ENCODE measurements around the gene SEPTIN8.

Gene SEPTIN8

GRCh38 chr5:132747616-132748440 lies 29.2 kb downstream of the SEPTIN8 start:
- no peak for DNase-seq (ENCODE audit: low read depth)

DNA sequence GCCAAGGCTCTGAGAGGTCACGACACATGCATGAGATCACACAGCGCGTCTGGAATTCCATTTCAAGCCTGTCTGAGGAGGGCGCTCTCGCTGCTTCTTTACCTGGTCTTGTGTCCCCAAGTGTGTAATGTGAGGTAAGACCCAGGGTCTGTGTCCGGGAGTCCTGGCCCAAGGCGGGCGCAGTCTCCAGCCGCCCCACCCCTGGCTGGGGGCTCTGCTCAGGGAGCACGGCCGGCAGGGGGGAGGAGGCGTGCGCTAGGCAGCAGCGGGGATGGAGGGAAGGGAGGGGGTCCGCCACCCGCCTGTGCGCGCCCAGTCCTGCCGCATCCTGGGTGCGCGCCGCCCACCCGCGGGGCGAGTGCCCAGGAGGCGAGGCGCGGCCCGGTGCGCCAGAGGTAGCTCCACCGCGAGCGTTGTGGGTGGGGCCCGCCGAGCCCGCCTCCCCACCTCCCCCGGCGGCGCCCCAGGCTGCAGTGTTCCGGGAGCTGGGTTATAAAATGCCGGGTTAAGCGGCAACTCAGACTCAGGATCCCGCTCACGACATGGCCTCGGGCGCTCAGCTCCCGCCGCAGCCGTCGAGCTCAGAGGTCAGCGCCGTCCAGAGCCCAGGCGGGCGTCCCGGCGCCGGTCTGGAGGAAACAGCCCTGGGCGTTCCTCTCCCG lies 30.0 kb downstream of the SEPTIN8 start, which contains the start of gene CCNI2:
CCNI2 (plus strand) TSS at position 473 of the 662 bp plus-strand sequence; CDS start at position 543, 70 bp downstream.
- peak; percentile 16 for DNase-seq (ENCODE audit: low read depth)

- DNase-seq (ENCODE audit: low read depth) = no peak
Measured at GRCh38 chr5:132746592-132746953, 30.5 kb downstream of the SEPTIN8 start.

GRCh38 chr5:132744659-132745058 lies 32.4 kb downstream of the SEPTIN8 start:
- no peak for DNase-seq (ENCODE audit: low read depth)

- no peak for DNase-seq (ENCODE audit: low read depth)
Measured at GRCh38 chr5:132742626-132743025, 34.4 kb downstream of the SEPTIN8 start.

- DNase-seq (ENCODE audit: low read depth) = no peak
Measured at GRCh38 chr5:132742158-132742557, 34.9 kb downstream of the SEPTIN8 start.

GRCh38 chr5:132739232-132739631 lies 37.8 kb downstream of the SEPTIN8 start:
- DNase-seq (ENCODE audit: low read depth) = no peak

- DNase-seq (ENCODE audit: low read depth) = no peak
Measured at GRCh38 chr5:132737982-132738681, 38.9 kb downstream of the SEPTIN8 start.

- peak; percentile 99 for DNase-seq (ENCODE audit: low read depth)
Measured at GRCh38 chr5:132736853-132737833, 39.9 kb downstream of the SEPTIN8 start, which contains the start of gene KIF3A. KIF3A (minus strand) TSS chr5:132737546; CDS start chr5:132737419, 127 bp downstream.

- DNase-seq (ENCODE audit: low read depth) = no peak
Measured at GRCh38 chr5:132734687-132735086, 42.4 kb downstream of the SEPTIN8 start.

DNA sequence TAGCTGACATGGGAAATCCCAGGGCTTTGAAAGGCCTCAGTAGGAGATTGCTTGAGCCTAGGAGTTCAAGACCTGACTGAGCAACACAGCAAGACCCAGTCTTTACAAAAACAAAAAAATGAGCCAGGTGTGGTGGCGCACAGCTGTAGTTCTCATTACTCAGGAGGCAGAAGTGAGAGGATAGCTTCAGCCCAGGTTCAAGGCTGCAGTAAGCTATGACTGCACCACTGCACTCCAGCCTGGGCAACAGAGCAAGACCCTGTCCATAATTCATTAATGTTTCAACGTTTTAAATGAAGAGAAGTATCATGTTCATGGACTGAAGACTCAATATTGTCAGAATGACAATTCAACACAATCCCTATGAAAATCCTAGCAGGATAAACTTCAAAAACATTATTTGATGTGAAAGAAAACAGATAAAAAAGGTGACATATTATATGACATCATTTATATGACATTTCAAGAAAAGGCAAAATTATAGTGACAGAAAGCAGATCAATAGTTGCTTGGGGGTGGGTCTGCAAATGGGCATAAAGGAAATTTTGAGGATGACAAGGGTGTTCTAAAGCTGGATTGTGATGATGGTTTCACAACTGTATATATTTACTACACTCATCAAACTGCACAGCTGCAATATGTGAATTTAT lies 43.4 kb downstream of the SEPTIN8 start:
- no peak for DNase-seq (ENCODE audit: low read depth)

DNA sequence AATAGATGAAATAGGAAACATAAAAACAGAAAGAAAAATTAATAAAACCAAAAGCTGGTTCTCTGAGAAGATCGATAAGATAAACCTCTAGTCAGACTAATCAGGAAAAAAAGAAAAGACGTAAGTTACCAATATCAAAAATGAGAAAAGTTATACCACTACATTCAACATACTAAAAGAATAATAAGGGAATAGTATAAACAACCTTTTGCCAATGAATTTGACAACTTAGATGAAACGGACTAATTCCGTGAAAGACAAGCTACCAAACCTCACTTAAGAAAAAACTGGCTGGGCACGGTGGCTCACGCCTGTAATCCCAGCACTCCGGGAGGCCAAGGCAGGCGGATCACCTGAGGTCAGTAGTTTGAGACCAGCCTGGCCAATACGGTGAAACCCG lies 47.1 kb downstream of the SEPTIN8 start:
- no peak for DNase-seq (ENCODE audit: low read depth)

- no peak for DNase-seq (ENCODE audit: low read depth)
Measured at GRCh38 chr5:132725745-132726144, 51.3 kb downstream of the SEPTIN8 start.

DNA sequence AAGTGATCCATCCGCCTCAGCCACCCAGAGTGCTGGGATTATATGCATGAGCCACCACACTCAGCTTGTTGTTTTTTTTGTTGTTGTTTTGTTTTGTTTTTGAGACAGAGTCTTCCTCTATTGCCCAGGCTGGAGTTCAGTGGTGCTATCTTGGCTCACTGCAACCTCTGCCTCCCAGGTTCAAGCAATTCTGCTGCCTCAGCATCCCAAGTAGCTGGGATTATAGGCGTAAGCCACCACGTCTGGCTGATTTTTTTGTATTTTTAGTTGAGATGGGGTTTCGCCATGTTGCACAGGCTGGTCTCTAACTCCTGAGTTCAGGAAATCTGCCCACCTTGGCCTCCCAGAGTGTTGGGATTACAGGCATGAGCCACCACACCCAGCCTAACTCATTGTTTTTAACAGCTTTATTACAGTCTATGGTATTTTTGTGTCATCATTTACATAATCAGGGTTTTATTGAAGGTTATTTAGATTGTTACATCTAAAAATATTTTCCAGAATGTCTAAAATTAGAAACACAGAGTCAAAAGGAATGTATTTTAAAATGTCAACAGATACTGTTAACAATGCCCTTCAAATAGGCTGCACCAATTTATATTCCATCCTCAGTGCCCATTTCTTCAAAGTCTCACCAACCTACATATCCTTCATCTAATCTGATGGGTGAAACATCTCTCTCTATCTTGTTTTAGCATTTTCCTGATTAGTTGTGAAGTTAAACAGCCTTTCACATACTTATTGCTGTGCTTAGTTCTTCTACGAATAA lies 58.3 kb downstream of the SEPTIN8 start:
- DNase-seq (ENCODE audit: low read depth) = no peak

- no peak for DNase-seq (ENCODE audit: low read depth)
Measured at GRCh38 chr5:132714456-132715307, 62.4 kb downstream of the SEPTIN8 start.

DNA sequence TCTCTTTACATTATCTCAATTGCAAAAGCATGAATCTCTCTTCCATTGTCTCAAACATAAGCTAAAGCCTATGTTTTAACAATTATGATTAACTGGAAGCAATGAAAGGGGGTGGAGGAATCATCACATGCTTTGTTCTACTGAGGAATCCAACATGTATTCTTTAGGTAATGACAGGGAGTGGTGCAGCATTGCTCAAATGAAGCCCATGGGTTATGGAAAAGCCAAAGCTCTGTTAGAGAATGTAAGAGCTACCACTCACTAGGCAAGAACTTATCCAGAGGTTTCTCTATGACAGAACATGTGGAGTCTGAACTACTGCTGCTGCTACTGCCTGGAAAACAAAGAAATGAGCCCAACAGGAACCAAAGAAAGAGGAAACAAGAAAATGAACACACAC lies 68.4 kb downstream of the SEPTIN8 start:
- no peak for DNase-seq (ENCODE audit: low read depth)

GRCh38 chr5:132704875-132705274 lies 72.2 kb downstream of the SEPTIN8 start:
- DNase-seq (ENCODE audit: low read depth) = no peak
